Suprapubic skin (tissue), 4 donors: ENCODE results near the gene DPF1. TPM values are rescaled to one million over a fixed set of nuclear protein-coding genes. Genes with fewer than 3 reads are reported as not detected.

Source experiments
- DNase-seq, 2 donors: peaks; one replicate each; pipeline ENCODE4 v3.0.0-alpha.2; 2019; ENCODE audit warnings: low spot score in 2 of 2
- H3K27ac ChIP-seq: fragments of 200-600 bp; sonication (generic); one replicate; pipeline ENCODE4 v1.5.1; 2019
- H3K27me3 ChIP-seq: fragments of 200-600 bp; sonication (generic); one replicate; pipeline ENCODE4 v1.5.1; 2019
- H3K36me3 ChIP-seq: fragments of 200-600 bp; sonication (generic); one replicate; pipeline ENCODE4 v1.5.1; 2019
- H3K4me1 ChIP-seq: fragments of 200-600 bp; sonication (generic); one replicate; pipeline ENCODE4 v1.5.1; 2019
- H3K4me3 ChIP-seq: fragments of 200-600 bp; sonication (generic); one replicate; pipeline ENCODE4 v1.5.1; 2019; ENCODE audit warnings: mild to moderate bottlenecking
- H3K9me3 ChIP-seq: fragments of 200-600 bp; sonication (generic); one replicate; pipeline ENCODE4 v1.5.1; 2019
- CTCF ChIP-seq, 2 donors: fragments of 200-600 bp in 1 of 2; fragments of 450-650 bp in 1 of 2; sonication (generic) in 1 of 2; IDR thresholded peaks; one replicate each; pipeline ENCODE4 v1.5.1; 2016 to 2019; ENCODE audit warnings: antibody characterized with exemption in 2 of 2, mild to moderate bottlenecking in 1 of 2, moderate library complexity in 1 of 2
- EP300 ChIP-seq: sonication (generic); formaldehyde crosslinking; IDR thresholded peaks from one replicate; pipeline ENCODE4 v1.6.1; 2017; ENCODE audit warnings: antibody characterized with exemption
- POLR2A ChIP-seq, 2 donors: fragments of 450-650 bp; IDR thresholded peaks; one replicate each; pipeline ENCODE4 v1.6.1; 2017; ENCODE audit warnings: antibody characterized with exemption in 2 of 2, mild to moderate bottlenecking in 2 of 2, moderate library complexity in 2 of 2
- POLR2AphosphoS5 ChIP-seq, 3 donors: sonication (generic); formaldehyde crosslinking; IDR thresholded peaks; one replicate each; pipeline ENCODE4 v1.6.1; 2017; ENCODE audit warnings: antibody characterized with exemption in 3 of 3
- WGBS: methylation state at CpG from one replicate; pipeline ENCODE4 v1.1.5; 2018; 5-methylcytosine and 5-hydroxymethylcytosine counted together
- total RNA-seq, 4 donors: library from RNA; depleted of rRNA; stranded (reverse); fragments of >200 nt; gene quantifications; one replicate each; pipeline ENCODE4 v1.1.0, GENCODE V29; 2016

Gene DPF1
- total RNA-seq, 4 donors from 2014 or later: 1.1 TPM; not detected in 3

GRCh38 chr19:38206928-38207327 is 17.1 kb downstream of the DPF1 start:
- no peaks in the 10 kb centered on the region for H3K9me3 ChIP-seq
- TF ChIP-seq POLR2A (IDR thresholded peaks at IDR 0.05) (no peak), POLR2AphosphoS5 (IDR thresholded peaks at IDR 0.05) (no peak), CTCF (IDR thresholded peaks at IDR 0.05) (no peak), EP300 (no peak)
- no peak for DNase-seq
- peaks cover 44% of the 10 kb centered on the region for H3K36me3 ChIP-seq
- 91% methylated on average over 16 of the region's 16 CpGs for WGBS
- peaks cover 9% of the 10 kb centered on the region for H3K27me3 ChIP-seq
- peaks cover 30% of the 10 kb centered on the region for H3K4me1 ChIP-seq
- no peak overlapping the region for H3K27ac ChIP-seq
- no peak overlapping the region for H3K4me3 ChIP-seq

GRCh38 chr19:38206006-38206745 is 17.8 kb downstream of the DPF1 start:
- peaks cover 28% of the 10 kb centered on the region for H3K4me1 ChIP-seq
- no peak overlapping the region for H3K4me3 ChIP-seq
- TF ChIP-seq CTCF (IDR thresholded peaks at IDR 0.05) (no peak), POLR2A (IDR thresholded peaks at IDR 0.05) (no peak), POLR2AphosphoS5 (IDR thresholded peaks at IDR 0.05) (no peak), EP300 (no peak)
- no peak for DNase-seq
- H3K36me3 ChIP-seq: peaks cover 51% of the 10 kb centered on the region
- WGBS: 87% methylated on average over 8 of the region's 36 CpGs
- peaks cover 4% of the 10 kb centered on the region for H3K27me3 ChIP-seq
- H3K9me3 ChIP-seq: no peaks in the 10 kb centered on the region
- H3K27ac ChIP-seq: no peak overlapping the region

- Histone ChIP-seq H3K27ac (no peak overlapping the region), H3K4me3 (no peak overlapping the region), H3K4me1 (peaks cover 17% of the 10 kb centered on the region), H3K36me3 (peaks cover 54% of the 10 kb centered on the region), H3K27me3 (no peaks in the 10 kb centered on the region), H3K9me3 (no peaks in the 10 kb centered on the region)
- DNase-seq: no peak
- TF ChIP-seq POLR2AphosphoS5 (IDR thresholded peaks at IDR 0.05): no peak
- no peak for TF ChIP-seq CTCF (IDR thresholded peaks at IDR 0.05)
- no peak for TF ChIP-seq EP300
- no peak for TF ChIP-seq POLR2A (IDR thresholded peaks at IDR 0.05)
- 95% methylated on average over 8 of the region's 8 CpGs for WGBS
Measured at GRCh38 chr19:38204728-38205127, 19.3 kb downstream of the DPF1 start.

DNA sequence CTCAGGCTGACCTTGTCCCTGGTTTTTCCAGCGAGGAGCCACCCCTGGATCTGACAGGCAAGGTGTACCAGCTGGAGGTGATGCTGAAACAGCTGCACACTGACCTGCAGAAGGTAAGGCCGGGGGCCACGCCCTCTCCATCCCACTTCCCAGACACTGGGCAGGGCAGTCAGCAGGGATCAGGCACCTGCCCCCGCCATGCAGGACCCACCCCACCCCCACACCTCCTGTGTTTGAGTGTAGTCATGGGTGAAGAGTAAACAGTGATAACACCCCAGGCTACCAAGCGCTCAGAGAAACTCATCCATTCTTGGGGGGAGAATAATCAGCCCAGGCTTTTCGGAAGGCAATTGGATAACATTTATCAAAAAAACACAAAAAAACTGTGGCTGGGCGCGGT is 19.9 kb downstream of the DPF1 start:
- Histone ChIP-seq H3K4me1 (peaks cover 11% of the 10 kb centered on the region), H3K27ac (no peak overlapping the region), H3K4me3 (no peak overlapping the region), H3K27me3 (no peaks in the 10 kb centered on the region), H3K36me3 (peaks cover 54% of the 10 kb centered on the region), H3K9me3 (no peaks in the 10 kb centered on the region)
- DNase-seq: no peak
- no peak for TF ChIP-seq POLR2AphosphoS5 (IDR thresholded peaks at IDR 0.05)
- TF ChIP-seq POLR2A (IDR thresholded peaks at IDR 0.05): no peak
- TF ChIP-seq EP300: no peak
- no peak for TF ChIP-seq CTCF (IDR thresholded peaks at IDR 0.05)
- WGBS: 91% methylated on average over 8 of the region's 8 CpGs

GRCh38 chr19:38203197-38203596 is 20.8 kb downstream of the DPF1 start:
- H3K4me3 ChIP-seq: no peak overlapping the region
- TF ChIP-seq CTCF (IDR thresholded peaks at IDR 0.05) (no peak), POLR2A (IDR thresholded peaks at IDR 0.05) (no peak), EP300 (no peak), POLR2AphosphoS5 (IDR thresholded peaks at IDR 0.05) (no peak)
- peaks cover 6% of the 10 kb centered on the region for H3K4me1 ChIP-seq
- no peaks in the 10 kb centered on the region for H3K27me3 ChIP-seq
- H3K36me3 ChIP-seq: peaks cover 62% of the 10 kb centered on the region
- H3K27ac ChIP-seq: no peak overlapping the region
- 100% methylated on average over 4 of the region's 13 CpGs for WGBS
- no peak for DNase-seq
- H3K9me3 ChIP-seq: no peaks in the 10 kb centered on the region
